ENCODE results near the gene PNLIPRP1.

PNLIPRP1 gene

DNA sequence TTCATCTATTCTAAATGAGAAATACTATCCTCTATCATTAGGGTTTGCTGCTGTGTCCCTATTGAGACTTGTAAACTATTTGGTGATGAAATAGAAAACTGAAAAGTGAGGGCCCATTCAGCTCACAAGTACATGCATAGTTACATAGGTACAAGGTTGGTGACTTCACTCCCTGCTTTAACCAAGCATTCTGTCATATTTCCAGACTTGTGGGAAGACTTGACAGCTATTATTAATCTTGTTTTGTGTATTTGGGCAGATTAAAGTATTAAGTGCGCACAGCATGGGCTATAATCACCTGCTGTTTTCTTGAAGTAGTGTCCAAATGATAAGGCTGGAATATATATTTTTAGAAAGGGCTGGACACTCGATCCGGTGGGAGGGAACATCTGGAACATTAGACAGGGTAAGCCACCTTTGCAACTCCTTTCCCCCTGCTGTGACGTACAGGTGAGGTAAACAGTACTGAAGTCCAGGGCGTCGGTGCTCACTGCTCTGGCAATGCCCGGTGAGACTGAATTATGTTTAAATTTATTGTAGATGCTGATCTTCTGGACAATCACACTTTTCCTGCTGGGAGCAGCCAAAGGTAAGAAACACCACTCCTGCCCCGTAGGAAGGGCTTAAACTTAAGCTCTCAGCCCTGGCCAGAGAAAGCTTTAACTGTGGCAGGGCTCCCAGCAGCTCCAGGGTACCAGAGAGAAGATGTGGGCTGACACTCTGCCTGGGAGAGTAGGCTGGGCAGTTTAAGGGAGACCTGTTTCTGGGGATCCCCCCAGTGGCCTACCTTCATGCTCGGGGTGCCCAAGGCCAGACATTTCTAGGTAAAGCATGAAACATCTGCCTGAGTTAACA, at the start of gene PNLIPRP1:
TSS of gene PNLIPRP1 (plus strand) at position 370 of the 855 bp plus-strand sequence. CDS start at position 541, 171 bp downstream.
- no peak for DNase-seq

GRCh38 chr10:116542007-116542677, 48.6 kb upstream of the PNLIPRP1 start:
- DNase-seq, result no peak

GRCh38 chr10:116545122-116545521, 45.6 kb upstream of the PNLIPRP1 start:
- no peak for DNase-seq

GRCh38 chr10:116545756-116546155, 45.0 kb upstream of the PNLIPRP1 start, which contains the start of gene PNLIP:
Gene PNLIP, plus strand, starts transcription at chr10:116545931. Its CDS starts 162 bp downstream, at chr10:116546093.
- no peak for DNase-seq

GRCh38 chr10:116548301-116548700, 42.5 kb upstream of the PNLIPRP1 start:
- no peak for DNase-seq

DNA sequence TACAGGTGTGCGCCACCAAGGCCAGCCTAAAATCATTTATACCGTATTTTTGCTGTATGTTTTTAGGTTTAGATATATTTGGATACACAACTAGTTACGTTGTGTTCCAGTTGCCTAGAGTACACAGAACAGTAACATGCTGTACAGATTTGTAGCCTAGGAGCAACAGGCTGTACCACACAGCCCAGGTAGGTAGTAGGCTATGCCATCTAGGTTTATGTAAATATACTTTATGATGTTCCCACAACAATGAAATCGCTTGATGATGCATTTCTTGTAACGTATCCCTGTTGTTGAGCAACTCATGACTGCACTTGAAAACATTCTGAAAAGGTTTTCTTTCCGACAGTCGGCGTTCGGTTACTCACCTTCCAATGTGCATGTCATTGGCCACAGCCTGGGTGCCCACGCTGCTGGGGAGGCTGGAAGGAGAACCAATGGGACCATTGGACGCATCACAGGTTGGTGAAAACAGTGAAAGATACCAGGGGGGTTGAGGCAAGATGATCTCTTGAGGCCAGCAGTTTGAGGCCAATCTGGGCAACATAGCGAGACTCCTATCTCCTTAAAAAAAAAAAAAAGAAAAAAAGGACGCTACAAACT, 37.3 kb upstream of the PNLIPRP1 start:
- DNase-seq, result no peak

GRCh38 chr10:116554628-116555027, 36.1 kb upstream of the PNLIPRP1 start:
- no peak for DNase-seq

DNA sequence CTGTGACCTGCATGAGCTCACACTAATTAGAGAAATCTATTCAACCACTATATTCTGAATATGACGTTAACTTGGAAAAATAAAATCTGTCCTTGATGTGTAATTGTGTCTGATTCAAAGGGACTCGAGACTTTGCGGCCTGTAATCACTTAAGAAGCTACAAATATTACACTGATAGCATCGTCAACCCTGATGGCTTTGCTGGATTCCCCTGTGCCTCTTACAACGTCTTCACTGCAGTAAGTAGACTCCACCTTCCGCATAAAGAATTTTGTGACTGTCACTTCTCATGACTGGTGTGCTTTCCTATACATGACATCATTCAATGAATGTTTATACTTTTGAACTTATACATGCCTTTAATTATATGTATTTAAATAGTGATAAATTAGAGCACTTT, 34.9 kb upstream of the PNLIPRP1 start:
- DNase-seq, result no peak

- no peak for DNase-seq
Observed at GRCh38 chr10:116557305-116557880, 33.4 kb upstream of the PNLIPRP1 start.

DNA sequence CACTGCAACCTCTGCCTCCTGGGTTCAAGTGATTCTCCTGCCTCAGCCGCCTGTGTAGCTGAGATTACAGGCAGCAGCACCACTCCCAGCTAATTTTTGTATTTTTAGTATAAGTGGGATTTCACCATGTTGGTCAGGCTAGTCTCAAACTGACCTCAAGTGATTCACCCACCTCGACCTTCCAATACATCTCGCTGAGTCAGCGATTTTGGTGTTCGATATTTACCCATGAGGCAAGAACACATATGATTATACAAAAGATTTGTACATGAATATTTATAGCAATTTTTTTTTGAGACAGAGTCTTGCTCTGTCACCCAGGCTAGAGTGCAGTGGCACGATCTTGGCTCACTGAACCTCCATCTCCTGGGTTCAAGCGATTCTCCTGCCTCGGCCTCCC, 25.2 kb upstream of the PNLIPRP1 start:
- DNase-seq, result no peak

GRCh38 chr10:116566932-116567331, 23.8 kb upstream of the PNLIPRP1 start:
- no peak for DNase-seq

DNA sequence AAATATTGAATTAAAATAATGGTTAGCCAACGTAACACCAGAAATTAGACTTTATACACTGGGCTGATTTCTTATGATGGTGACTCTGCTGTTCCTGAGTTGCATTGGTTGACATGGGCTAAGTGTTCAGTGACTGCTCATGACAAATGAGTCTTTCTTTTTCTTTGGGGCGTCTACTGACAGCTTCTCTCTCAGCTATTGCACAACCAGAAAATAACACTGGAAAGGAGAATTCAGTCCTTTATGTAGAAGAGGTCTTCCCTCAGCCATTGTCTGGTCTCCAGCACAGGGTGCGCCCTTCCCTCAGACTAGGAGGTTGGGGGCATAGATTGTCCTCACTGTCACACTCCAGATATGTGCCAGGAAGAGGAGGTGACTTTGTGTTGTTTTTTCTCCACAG, 23.4 kb upstream of the PNLIPRP1 start:
- no peak for DNase-seq

DNA sequence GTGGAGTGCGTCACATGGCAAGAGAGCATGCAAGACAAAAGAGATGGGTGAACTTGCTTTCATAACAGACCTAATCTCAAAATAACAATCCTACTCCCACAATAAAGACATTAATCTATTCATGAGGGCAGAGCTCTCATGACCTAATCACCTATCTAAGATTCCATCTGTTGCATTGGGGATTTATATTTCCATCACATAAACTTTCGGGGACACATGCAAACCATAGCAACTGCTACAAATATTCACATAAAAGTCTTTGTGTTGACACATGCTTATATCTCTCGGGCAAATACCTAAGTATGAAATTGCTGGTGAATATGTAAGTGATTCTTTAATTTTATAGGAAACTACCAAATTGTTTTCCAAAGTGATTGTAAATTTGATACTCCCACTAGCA, 16.0 kb upstream of the PNLIPRP1 start:
- DNase-seq, result no peak

- no peak for DNase-seq
Observed at GRCh38 chr10:116587878-116588591, 2.7 kb upstream of the PNLIPRP1 start.

- DNase-seq, result no peak
Observed at GRCh38 chr10:116588995-116589394, 1.8 kb upstream of the PNLIPRP1 start.

DNA sequence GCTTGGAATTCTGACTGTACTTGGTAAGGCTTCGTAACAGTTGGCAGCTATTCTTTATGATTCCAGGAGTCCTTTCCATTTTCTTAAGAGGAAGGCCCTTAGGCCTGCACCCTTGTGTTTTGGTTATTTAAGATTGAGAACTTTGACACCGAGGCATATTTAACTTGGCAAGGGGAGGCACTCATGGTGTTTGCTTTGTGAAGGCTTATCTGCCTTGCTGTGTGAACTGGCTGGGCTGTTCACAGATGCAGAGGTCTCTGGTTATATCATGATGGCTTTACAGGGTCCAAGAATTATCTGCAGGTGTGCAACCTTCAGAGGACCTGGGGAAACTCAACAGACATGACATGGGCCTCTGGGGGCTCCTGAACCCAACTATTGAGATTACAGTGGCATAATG, 833 bp upstream of the PNLIPRP1 start:
- DNase-seq, result no peak

GRCh38 chr10:116593139-116593740, 2.5 kb downstream of the PNLIPRP1 start:
- no peak for DNase-seq

GRCh38 chr10:116594525-116595035, 3.8 kb downstream of the PNLIPRP1 start:
- DNase-seq, result no peak

GRCh38 chr10:116596062-116596461, 5.3 kb downstream of the PNLIPRP1 start:
- no peak for DNase-seq

DNA sequence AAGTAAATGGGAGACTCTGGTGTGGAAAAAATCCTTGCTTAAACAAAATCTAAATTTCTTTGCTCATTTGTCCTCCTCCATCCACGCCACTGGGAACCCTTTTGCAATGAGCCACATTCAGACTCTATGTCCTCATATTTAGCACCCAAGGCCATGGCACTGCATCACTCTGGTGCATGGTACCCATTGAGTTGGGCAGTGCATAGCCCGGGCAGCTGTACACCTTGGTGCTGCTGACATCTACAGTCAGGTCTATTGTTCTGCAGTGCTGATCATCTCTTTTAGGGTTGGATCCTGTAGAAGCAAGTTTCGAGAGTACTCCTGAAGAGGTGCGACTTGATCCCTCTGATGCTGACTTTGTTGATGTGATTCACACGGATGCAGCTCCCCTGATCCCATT, 6.8 kb downstream of the PNLIPRP1 start:
- DNase-seq, result no peak

- no peak for DNase-seq
Observed at GRCh38 chr10:116598329-116598728, 7.6 kb downstream of the PNLIPRP1 start.

- no peak for DNase-seq
Observed at GRCh38 chr10:116599991-116600390, 9.2 kb downstream of the PNLIPRP1 start.
